AG04449 (cell line): ENCODE data around the gene BANF2.

ENCODE experiments used
- CTCF ChIA-PET: fragments of 350-600 bp; formaldehyde crosslinking; extraction: SDS; loops from one replicate; lab custom pipeline; 2021; ENCODE audit warnings: antibody characterized with exemption; lab: Yijun Ruan, JAX
- POLR2A ChIA-PET: fragments of 400-600, 350-600 bp; formaldehyde crosslinking; extraction: SDS; loops from one replicate; lab custom pipeline; 2020; ENCODE audit warnings: antibody characterized with exemption, inconsistent platforms; lab: Yijun Ruan, JAX
- DNase-seq: peaks from one replicate; pipeline ENCODE4 v3.0.0-alpha.2; 2010; ENCODE audit warnings: low read depth, low spot score
- H3K4me3 ChIP-seq: 2 replicates; pipeline ENCODE4 v1.5.1; 2011; ENCODE audit warnings: low read depth, mild to moderate bottlenecking, control low read depth, low read length
- CTCF ChIP-seq: IDR thresholded peaks from one replicate; pipeline ENCODE4 v1.5.1; 2011; ENCODE audit warnings: mild to moderate bottlenecking, moderate library complexity, low read length, control low read depth, inconsistent platforms; ENCODE audit not compliant: insufficient read depth; ENCODE audit errors: missing control alignments

BANF2 gene

GRCh38 chr20:17738154-17738553 lies 38.4 kb downstream of the BANF2 start:
- no peak for TF ChIP-seq CTCF
- ChIA-PET CTCF (no interaction called here), POLR2A (interaction anchor here (0.6 kb wide), 1 partner anchor 232 kb away, joined by 4 read pairs; no protein-coding TSS in a partner anchor)

GRCh38 chr20:17741220-17741619 lies 41.5 kb downstream of the BANF2 start:
- no peak for DNase-seq
- ChIA-PET CTCF (no interaction called here), POLR2A (no interaction called here)
- H3K4me3 ChIP-seq = no peak overlapping the region
- no peak for TF ChIP-seq CTCF

More at GRCh38 chr20:17738154-17738553, 38.4 kb downstream of the BANF2 start:
- no peak for DNase-seq
- H3K4me3 ChIP-seq = no peak overlapping the region

GRCh38 chr20:17742731-17743130 lies 43.0 kb downstream of the BANF2 start:
- no peak for TF ChIP-seq CTCF
- H3K4me3 ChIP-seq = no peak overlapping the region
- CTCF ChIA-PET = no interaction called here
- DNase-seq = no peak
- POLR2A ChIA-PET = no interaction called here

GRCh38 chr20:17743677-17744076 lies 43.9 kb downstream of the BANF2 start:
- CTCF ChIA-PET = no interaction called here
- TF ChIP-seq CTCF = no peak
- POLR2A ChIA-PET = no interaction called here
- no peak for DNase-seq
- H3K4me3 ChIP-seq = no peak overlapping the region

DNA sequence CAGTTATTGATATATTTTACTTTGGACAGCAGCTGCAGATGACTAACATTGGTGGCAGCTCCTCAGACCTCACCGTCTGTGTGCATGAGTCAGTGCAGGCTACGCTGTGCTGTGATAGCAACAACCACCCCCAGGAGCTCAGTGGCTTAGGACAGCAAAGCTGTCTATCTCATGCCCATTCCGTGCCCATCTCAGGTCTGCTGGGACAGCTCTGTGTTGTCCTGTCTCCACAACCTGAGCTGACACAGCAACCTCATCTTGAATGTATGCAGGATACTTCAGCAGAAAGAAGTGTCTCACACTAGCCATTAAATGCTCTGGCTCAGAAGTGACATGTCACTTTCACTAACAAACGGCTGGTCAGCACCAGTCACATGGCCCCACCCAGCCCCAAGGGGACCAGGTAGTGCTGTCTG lies 47.7 kb downstream of the BANF2 start:
- ChIA-PET POLR2A (interaction anchor here (0.9 to 1.1 kb wide), 4 partner anchors 12 to 95 kb away, joined by 3 to 12 read pairs (median 4); partner anchors contain the start of gene RRBP1), CTCF (interaction anchor here (1.1 to 1.5 kb wide), 2 partner anchors 64 to 150 kb away, joined by 3 to 4 read pairs; no protein-coding TSS in a partner anchor)
- H3K4me3 ChIP-seq = peak overlapping the region; percentile 36
- TF ChIP-seq CTCF = no peak
- DNase-seq = peak; percentile 42

- no peak for TF ChIP-seq CTCF
- POLR2A ChIA-PET = interaction anchor here (1.9 kb wide), 1 partner anchor 66 kb away, joined by 5 read pairs; the partner anchor contains the start of gene RRBP1
- CTCF ChIA-PET = interaction anchor here (1.5 kb wide), 1 partner anchor 150 kb away, joined by 4 read pairs; no protein-coding TSS in a partner anchor
- DNase-seq = no peak
- no peak overlapping the region for H3K4me3 ChIP-seq
Measured at GRCh38 chr20:17748279-17748678, 48.5 kb downstream of the BANF2 start.
